Lower leg skin (tissue), 4 donors: ENCODE measurements around the gene GPC5. TPM values are rescaled to one million over a fixed set of nuclear protein-coding genes. Genes with fewer than 3 reads are reported as not detected.

ENCODE experiments used
- DNase-seq, 2 donors: peaks; one replicate each; pipeline ENCODE4 v3.0.0-alpha.2; 2019; ENCODE audit warnings: low spot score in 2 of 2
- H3K4me3 ChIP-seq: fragments of 200-600 bp; sonication (generic); 2 replicates; pipeline ENCODE4 v1.5.1; 2017; ENCODE audit warnings: mild to moderate bottlenecking, low read depth; ENCODE audit not compliant: poor library complexity, severe bottlenecking
- CTCF ChIP-seq, 3 donors: fragments of 450-650 bp; IDR thresholded peaks; one replicate each; pipeline ENCODE4 v1.5.1; 2016; ENCODE audit warnings: antibody characterized with exemption in 3 of 3, mild to moderate bottlenecking in 3 of 3, moderate library complexity in 2 of 3
- POLR2A ChIP-seq, 2 donors: fragments of 450-650 bp; IDR thresholded peaks; one replicate each; pipeline ENCODE4 v1.6.1; 2016 to 2017; ENCODE audit warnings: antibody characterized with exemption in 2 of 2, mild to moderate bottlenecking in 1 of 2, moderate library complexity in 1 of 2
- WGBS, 2 donors: methylation state at CpG; one replicate each; pipeline ENCODE4 v1.1.5; 2018; 5-methylcytosine and 5-hydroxymethylcytosine counted together
- intact Hi-C: fragments of 100-400 bp; cut with DNase I; formaldehyde crosslinking; loops from one replicate; pipeline ENCODE4 v1.15.0; 2023; ENCODE audit warnings: low total_unique reads
- total RNA-seq, 4 donors: library from RNA; depleted of rRNA; stranded (reverse); fragments of >200 nt; gene quantifications; one replicate each; pipeline ENCODE4 v1.1.0, GENCODE V29; 2016

GPC5 gene
- total RNA-seq, 4 donors from 2014 or later: 0.46 to 1.3 (median 0.82) TPM

GRCh38 chr13:91470084-91470621 is 71.7 kb downstream of the GPC5 start:
- intact Hi-C loops: no loop called here
- WGBS, 2 donors: 67 to 72% methylated on average over 4 of the region's 4 CpGs
- no peak for DNase-seq
- no peak overlapping the region for H3K4me3 ChIP-seq
- TF ChIP-seq POLR2A (IDR thresholded peaks at IDR 0.05) (no peak), CTCF (IDR thresholded peaks at IDR 0.05) (no peak)

GRCh38 chr13:91470681-91471080 is 72.3 kb downstream of the GPC5 start:
- H3K4me3 ChIP-seq: no peak overlapping the region
- intact Hi-C loops: no loop called here
- WGBS, 2 donors: 77% methylated on average over 3 of the region's 3 CpGs
- DNase-seq: no peak
- TF ChIP-seq POLR2A (IDR thresholded peaks at IDR 0.05): no peak
- no peak for TF ChIP-seq CTCF (IDR thresholded peaks at IDR 0.05)

GRCh38 chr13:91482427-91482826 is 84.0 kb downstream of the GPC5 start:
- 67 to 73% methylated on average over 5 of the region's 5 CpGs for WGBS, 2 donors
- TF ChIP-seq CTCF (IDR thresholded peaks at IDR 0.05): no peak
- no peak for TF ChIP-seq POLR2A (IDR thresholded peaks at IDR 0.05)
- no peak for DNase-seq
- H3K4me3 ChIP-seq: no peak overlapping the region
- intact Hi-C loops: no loop called here

GRCh38 chr13:91491980-91492379 is 93.6 kb downstream of the GPC5 start:
- intact Hi-C loops: no loop called here
- TF ChIP-seq CTCF (IDR thresholded peaks at IDR 0.05): no peak
- TF ChIP-seq POLR2A (IDR thresholded peaks at IDR 0.05): no peak
- DNase-seq: no peak
- WGBS, 2 donors: 36 to 51% methylated on average over 2 of the region's 2 CpGs
- no peak overlapping the region for H3K4me3 ChIP-seq

- no peak overlapping the region for H3K4me3 ChIP-seq
- DNase-seq: no peak
- WGBS, 2 donors: 80 to 85% methylated on average over 5 of the region's 5 CpGs
- intact Hi-C loops: no loop called here
- TF ChIP-seq CTCF (IDR thresholded peaks at IDR 0.05): no peak
- TF ChIP-seq POLR2A (IDR thresholded peaks at IDR 0.05): no peak
These were observed 95.0 kb downstream of the GPC5 start for GRCh38 chr13:91493442-91493841.

- intact Hi-C loops: no loop called here
- WGBS, 2 donors: 76% methylated on average over 5 of the region's 5 CpGs
- H3K4me3 ChIP-seq: no peak overlapping the region
- DNase-seq: no peak
- TF ChIP-seq POLR2A (IDR thresholded peaks at IDR 0.05) (no peak), CTCF (IDR thresholded peaks at IDR 0.05) (no peak)
These were observed 99.9 kb downstream of the GPC5 start for GRCh38 chr13:91498298-91498697.
